GM19238 (cell line): ENCODE measurements around the gene NUPR1.
"Not testable (repeated sequence)": the region's sequence is repeated elsewhere in the genome, so short reads cannot be mapped to it uniquely, and the experiment has no call there.

Experiments used
- DNase-seq: peaks from one replicate; pipeline ENCODE4 v3.0.0; 2011; ENCODE audit warnings: low spot score; ENCODE audit not compliant: insufficient read length

NUPR1 gene

DNA sequence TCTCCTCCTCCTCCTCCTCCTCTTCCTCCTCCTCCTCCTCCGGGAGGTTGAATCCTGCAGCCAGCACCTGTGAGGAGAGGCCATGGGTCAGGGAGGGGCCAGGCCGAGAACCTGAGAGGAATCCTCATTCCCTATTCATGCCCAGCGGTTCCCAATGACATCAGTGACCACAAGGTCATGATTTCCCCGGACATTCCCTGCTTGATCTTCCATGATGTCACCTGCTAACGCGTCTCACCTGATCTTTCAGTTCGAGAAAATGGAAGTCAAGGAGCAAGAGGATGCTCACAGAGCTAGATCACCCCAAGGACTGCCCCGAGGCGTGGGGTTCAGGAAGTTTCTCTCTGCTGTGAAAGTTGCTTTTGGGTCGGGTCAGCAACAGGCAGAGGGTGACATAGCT, 38.9 kb downstream of the NUPR1 start:
- no peak for DNase-seq

DNA sequence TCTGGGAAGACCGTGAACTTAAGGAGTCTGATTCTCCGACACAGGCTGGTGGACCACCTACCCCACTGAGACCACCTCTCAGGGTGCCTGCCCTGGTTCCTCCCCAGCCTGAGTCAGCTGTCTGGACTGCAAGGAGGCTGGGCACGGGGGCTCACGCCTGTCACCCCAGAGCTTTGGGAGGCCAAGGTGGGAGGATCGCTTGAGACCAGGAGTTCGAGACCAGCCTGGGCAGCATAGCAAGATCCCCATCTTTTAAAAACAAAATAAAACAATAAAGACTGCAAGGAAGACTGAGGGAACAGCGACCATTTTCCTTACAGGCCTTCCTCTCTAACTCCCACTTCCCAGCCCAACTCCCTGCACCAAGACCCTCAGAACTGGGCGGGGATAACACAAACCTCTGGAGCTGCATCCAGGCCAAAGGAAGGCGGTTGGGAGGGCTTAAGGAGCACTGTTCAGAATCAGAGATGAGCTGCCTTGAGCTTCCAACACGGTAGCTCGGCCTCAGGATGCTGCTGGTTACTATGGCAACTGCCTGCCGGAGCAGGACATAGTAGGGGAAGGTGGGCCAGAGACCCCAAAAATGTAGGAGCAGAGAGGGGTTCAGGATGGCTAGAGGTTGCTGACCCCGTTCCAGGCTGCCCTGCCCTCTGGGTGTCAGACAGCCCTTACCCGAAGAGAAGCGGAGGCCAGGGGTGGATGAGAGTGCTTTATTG, 40.0 kb downstream of the NUPR1 start:
- DNase-seq = no peak

DNA sequence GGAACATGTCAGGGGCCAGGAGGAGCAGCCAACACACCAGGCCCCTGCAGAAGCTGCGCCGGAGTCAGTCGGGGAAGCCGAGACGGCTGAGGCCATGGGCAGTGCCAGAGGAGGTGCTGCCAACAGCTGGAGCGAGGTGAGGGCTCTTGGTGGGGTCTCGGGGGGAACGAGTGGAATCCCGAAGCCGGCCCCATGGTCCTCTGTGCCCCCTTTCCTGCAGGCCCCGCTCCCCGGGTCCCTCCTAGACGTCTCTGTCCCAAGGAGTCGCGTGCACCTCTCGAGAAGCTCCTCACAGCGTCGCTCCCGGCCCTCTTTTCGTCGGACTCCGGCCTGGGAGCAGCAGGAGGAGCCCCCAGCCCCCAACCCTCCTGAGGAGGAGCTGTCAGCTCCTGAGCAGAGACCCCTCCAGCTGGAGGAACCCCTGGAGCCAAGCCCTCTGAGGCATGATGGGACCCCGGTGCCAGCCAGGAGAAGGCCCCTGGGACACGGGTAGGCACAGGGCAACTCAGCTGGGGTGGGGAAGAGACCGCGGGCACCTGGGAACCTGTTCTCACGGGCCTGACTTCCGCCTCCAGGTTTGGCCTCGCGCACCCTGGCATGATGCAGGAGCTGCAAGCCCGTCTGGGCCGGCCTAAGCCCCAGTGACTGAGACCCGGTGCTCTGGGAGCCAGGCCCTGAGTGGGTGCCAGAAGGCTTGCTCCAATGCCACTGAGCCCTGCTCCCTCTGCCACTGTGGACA, 40.7 kb downstream of the NUPR1 start:
- no peak for DNase-seq

- DNase-seq = no peak
These were observed 41.4 kb downstream of the NUPR1 start for GRCh38 chr16:28497386-28497785.

GRCh38 chr16:28496844-28497243, 41.9 kb downstream of the NUPR1 start:
- no peak for DNase-seq

DNA sequence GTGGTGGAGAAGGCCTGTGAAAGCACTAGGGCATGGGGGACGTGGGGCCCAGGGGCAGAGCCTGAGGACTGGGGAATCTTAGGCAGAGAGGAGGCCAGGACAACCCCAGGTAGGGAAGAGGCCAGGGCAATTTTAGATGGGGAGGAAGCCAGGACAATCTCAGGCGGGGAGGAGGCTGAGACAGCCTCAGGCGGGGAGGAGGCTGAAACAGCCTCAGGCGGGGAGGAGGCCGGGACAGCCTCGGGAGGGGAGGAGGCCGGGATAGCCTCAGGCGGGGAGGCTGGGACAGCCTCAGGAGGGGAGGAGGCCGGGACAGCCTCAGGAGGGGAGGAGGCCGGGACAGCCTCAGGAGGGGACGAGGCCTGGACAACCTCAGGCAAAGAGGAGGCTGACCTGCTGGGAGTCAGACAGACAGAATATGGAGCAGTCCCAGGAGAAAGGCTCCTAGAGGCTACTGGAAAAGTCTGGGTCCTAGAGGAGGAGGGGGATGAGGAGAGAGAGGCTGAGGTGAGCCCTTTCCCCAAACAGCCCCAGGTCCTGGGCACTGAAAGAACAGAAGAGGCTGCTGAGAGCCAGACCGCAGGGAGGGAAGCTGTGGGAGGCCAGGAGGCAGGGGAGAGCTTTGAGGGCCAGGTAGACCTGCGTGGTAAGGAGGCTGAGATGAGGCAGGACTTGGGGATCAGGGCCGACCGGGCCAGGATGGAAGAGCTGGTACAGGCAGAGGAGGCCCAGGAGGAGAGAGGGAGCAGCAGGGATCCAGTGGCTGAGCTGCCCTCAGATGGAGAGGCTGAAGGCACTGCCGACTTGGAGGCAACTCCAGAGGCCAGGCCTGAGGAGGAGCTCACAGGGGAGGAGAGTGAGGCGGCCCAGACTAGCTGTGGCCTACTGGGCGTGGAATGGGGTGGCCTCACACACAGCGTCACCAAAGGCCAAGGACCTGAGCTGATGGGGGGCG, 42.7 kb downstream of the NUPR1 start:
- DNase-seq = no peak

GRCh38 chr16:28495098-28495793, 43.5 kb downstream of the NUPR1 start:
- no peak for DNase-seq

GRCh38 chr16:28494121-28494851, 44.5 kb downstream of the NUPR1 start, which contains the start of gene APOBR:
Gene APOBR (plus strand): TSS chr16:28494643. CDS start chr16:28494682, 39 bp downstream.
- peak; percentile 83 for DNase-seq

- DNase-seq = no peak
These were observed 46.3 kb downstream of the NUPR1 start for GRCh38 chr16:28492511-28492910.

GRCh38 chr16:28491970-28492474, 46.8 kb downstream of the NUPR1 start, which contains the start of gene CLN3:
Gene CLN3 (minus strand): TSS chr16:28492074. CDS start chr16:28491759, 315 bp downstream.
- DNase-seq = peak; percentile 91

DNA sequence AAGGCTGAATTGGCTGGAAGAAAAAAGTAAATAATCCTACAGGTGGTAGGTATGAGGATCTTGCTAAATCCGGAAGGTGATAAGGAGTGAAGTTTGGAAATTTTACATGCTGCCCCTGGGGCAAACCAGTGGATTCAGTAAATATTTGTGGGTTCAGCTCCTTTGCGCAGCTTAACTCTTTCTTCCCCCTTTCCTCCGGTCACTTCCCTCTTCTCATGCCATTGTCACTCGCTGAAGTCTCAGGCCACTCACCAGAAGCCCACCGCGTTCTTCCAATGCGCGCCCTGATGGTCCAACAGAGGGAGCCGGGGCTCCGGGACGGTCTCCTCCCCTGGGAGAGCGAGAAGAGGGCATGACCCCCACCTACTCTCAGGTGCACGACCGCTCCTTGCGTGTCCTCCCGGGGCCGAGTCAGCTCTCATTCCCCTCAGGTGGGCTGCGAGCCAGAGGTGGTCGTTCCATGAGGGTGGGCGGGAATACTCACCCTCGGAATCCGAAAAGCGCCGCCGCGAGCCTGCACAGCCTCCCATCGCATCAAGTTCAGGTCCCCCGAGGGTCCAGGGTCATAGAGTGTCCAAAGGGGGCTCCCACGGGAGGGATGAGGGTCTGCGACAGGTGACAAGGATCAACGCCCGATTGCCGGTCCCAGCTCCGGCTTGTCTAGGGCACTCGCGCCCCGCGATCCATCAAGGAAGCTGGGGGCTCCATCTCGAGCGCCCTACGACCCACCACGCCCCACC, 47.4 kb downstream of the NUPR1 start:
- no peak for DNase-seq

- no peak for DNase-seq
These were observed 52.5 kb downstream of the NUPR1 start for GRCh38 chr16:28486266-28486665.

DNA sequence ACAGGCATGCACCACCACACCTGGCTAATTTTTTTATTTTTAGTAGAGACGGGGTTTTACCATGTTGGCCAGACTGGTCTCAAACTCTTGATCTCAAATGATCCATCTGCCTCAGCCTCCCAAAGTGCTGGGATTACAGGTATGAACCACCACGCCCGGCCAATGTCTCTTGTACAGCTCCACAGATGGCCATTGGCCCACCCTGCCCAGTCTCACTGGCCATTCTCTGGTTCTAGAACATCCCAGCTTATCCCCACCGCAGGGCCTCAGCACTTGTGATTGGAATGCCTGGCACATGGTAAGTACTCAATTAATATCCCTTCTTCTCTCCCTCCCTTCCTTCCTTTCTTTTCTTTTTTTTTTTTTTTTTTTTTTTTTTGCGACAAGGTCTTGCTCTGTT, 55.4 kb downstream of the NUPR1 start:
- not testable (repeated sequence) for DNase-seq
